ENCODE measurements around the gene SGIP1. TPM values are rescaled to one million over a fixed set of nuclear protein-coding genes. Genes with fewer than 3 reads are reported as not detected.
A peak's percentile ranks its signal among the peaks of the same experiment; 100 is the strongest.

SGIP1 gene
- total RNA-seq, 1 donor from 2014 or later, result 0.79 TPM

DNA sequence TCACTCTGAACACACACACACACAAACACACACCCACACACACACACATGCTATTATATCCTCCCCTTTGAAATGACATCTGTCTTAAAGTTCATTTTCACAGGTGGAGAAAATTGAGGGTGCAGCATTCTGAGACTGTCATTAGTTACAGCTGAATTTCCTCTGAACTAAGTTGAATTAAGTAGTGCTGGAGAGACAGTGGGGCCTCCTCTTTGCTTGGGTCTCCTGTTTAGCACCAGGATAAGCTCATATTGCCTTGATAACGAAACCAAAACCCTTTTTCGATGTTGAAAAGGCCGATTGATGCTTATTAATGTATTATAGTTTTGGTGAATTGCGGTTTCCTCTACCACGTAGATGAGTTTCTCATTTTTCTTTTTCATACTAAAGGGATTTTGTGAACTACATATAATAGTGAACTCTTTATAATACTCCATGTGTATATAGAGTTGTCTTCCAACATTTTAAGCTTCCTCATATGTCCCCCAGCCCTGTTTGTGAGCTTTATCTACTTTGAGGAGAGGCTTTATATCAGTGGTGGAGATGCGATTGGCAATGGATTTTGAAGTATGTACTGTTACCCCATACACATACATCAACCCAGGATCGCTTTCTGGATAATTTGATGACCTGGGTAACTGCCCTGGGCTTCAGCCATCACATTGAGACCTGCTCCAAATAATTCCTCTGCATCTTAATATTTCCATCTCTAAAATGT lies 235.7 kb downstream of the SGIP1 start:
- no peak overlapping the region for H3K4me3 ChIP-seq (ENCODE audit: low read depth, low read length)
- TF ChIP-seq, protein P1, sequence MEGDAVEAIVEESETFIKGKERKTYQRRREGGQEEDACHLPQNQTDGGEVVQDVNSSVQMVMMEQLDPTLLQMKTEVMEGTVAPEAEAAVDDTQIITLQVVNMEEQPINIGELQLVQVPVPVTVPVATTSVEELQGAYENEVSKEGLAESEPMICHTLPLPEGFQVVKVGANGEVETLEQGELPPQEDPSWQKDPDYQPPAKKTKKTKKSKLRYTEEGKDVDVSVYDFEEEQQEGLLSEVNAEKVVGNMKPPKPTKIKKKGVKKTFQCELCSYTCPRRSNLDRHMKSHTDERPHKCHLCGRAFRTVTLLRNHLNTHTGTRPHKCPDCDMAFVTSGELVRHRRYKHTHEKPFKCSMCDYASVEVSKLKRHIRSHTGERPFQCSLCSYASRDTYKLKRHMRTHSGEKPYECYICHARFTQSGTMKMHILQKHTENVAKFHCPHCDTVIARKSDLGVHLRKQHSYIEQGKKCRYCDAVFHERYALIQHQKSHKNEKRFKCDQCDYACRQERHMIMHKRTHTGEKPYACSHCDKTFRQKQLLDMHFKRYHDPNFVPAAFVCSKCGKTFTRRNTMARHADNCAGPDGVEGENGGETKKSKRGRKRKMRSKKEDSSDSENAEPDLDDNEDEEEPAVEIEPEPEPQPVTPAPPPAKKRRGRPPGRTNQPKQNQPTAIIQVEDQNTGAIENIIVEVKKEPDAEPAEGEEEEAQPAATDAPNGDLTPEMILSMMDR (IDR thresholded peaks at IDR 0.05; ENCODE audit: insufficient read depth, low read length, severe bottlenecking), result no peak
- DNase-seq (ENCODE audit: low read depth) (no peak), FAIRE-seq (no peak)
- H3K36me3 ChIP-seq (ENCODE audit: control insufficient read depth, insufficient read depth, low read length), result no peaks in the 10 kb centered on the region
- no peaks in the 10 kb centered on the region for H3K27me3 ChIP-seq (ENCODE audit: control insufficient read depth, insufficient read depth, low read length)

DNA sequence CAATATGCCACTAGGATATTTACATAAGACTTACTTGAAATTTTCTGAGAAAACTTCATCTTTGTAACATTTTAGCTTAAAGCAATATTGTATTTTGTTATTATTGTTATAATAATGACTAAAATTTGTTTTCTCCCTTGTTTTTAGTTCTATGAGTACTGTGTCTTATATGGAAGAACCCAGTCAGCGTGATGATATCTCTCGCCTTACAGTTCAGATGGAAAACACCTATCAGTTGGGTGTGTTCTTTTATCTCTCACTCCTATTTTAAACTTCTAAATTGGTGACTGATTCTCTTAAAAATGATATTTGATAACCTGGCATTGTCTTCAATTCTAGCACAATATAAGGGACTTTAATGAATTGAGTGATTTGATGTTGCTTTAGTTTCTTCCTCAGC lies 236.3 kb downstream of the SGIP1 start:
- Histone ChIP-seq H3K4me3 (ENCODE audit: low read depth, low read length) (no peak overlapping the region), H3K36me3 (ENCODE audit: control insufficient read depth, insufficient read depth, low read length) (no peaks in the 10 kb centered on the region), H3K27me3 (ENCODE audit: control insufficient read depth, insufficient read depth, low read length) (no peaks in the 10 kb centered on the region)
- DNase-seq (ENCODE audit: low read depth) (no peak), FAIRE-seq (no peak)
- TF ChIP-seq, protein P1 (IDR thresholded peaks at IDR 0.05; ENCODE audit: insufficient read depth, low read length, severe bottlenecking), result no peak

DNA sequence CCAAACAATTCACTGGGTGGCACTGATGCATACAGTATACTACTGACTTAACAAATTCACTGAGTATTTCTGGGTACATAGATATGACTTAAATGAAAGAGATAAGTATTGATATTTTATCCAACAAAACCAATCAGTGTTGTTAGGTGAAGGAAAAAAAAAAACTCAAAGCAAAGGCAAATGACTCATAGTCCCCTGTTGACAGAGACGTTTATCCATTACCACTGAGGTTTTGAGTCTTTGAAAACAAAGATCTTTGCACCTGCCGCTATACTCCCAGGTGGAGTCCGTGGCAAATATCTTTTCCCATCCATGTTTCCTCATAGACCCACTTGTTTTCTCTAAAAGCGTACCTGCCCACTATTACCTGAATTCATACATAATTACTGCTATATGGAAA lies 236.7 kb downstream of the SGIP1 start:
- no peak for FAIRE-seq
- no peaks in the 10 kb centered on the region for H3K27me3 ChIP-seq (ENCODE audit: control insufficient read depth, insufficient read depth, low read length)
- no peaks in the 10 kb centered on the region for H3K36me3 ChIP-seq (ENCODE audit: control insufficient read depth, insufficient read depth, low read length)
- TF ChIP-seq, protein P1 (IDR thresholded peaks at IDR 0.05; ENCODE audit: insufficient read depth, low read length, severe bottlenecking), result no peak
- DNase-seq (ENCODE audit: low read depth), result peak; percentile 25
- H3K4me3 ChIP-seq (ENCODE audit: low read depth, low read length), result no peak overlapping the region

DNA sequence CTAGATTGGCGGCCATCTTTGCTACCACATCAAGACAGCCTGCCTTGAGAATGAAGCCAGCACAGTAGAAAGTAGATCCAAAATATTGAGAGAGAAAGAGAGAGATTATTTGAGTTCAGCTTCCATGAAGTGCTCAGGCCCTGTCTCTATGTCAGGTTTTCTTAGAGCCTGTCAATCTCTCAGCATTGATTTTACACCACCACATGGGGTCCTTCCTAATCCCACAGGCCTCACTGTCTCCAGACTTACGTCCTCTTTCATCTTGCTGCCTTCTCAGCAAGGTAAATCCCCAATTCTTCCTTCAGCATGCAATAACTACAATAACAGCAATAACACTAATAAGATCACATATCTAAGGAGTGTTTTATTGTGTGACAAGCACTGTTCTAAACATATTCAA lies 239.3 kb downstream of the SGIP1 start:
- no peak overlapping the region for H3K4me3 ChIP-seq (ENCODE audit: low read depth, low read length)
- no peaks in the 10 kb centered on the region for H3K36me3 ChIP-seq (ENCODE audit: control insufficient read depth, insufficient read depth, low read length)
- TF ChIP-seq, protein P1 (IDR thresholded peaks at IDR 0.05; ENCODE audit: insufficient read depth, low read length, severe bottlenecking), result no peak
- H3K27me3 ChIP-seq (ENCODE audit: control insufficient read depth, insufficient read depth, low read length), result no peaks in the 10 kb centered on the region
- DNase-seq (ENCODE audit: low read depth) (no peak), FAIRE-seq (no peak)

DNA sequence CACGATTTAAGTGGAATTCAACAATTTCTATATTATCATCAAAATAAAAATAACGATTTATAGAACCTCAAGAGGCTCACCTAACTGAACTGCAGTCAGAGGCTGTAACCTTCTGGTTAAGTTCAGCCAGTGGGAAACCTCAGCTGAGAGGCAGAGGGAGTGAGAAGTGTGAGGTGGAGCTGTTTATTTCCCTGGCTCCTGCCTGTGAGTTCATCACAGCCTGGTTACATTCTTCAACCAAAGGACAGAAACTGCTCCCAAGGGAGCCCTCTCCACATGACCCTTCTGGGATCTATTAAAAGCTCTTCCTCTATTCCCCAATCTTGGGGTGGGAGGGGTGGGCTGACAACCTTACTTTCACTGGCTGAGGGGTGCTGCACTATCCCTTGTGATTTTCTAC lies 240.5 kb downstream of the SGIP1 start:
- TF ChIP-seq, protein P1 (IDR thresholded peaks at IDR 0.05; ENCODE audit: insufficient read depth, low read length, severe bottlenecking), result no peak
- no peaks in the 10 kb centered on the region for H3K27me3 ChIP-seq (ENCODE audit: control insufficient read depth, insufficient read depth, low read length)
- no peaks in the 10 kb centered on the region for H3K36me3 ChIP-seq (ENCODE audit: control insufficient read depth, insufficient read depth, low read length)
- DNase-seq (ENCODE audit: low read depth), result no peak
- no peak overlapping the region for H3K4me3 ChIP-seq (ENCODE audit: low read depth, low read length)
- FAIRE-seq, result no peak

DNA sequence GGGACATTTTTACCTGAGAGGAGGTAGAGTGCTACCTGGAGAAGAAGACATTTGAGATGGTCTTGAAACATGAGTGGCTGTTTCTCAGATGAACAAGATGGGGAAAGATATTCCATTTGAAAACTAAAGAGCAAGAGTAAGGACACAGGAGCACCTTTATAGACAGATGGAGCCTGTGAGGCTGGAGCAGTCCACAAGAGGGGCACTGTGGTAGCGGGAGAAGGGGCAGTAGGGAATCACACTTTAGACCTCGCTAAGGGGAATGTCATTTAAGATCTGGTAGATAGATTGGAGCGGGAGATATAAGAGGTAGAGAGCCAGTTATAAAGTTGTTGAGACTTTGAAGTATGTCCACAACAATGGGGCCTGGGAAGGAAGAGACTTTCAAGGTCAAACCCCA lies 241.7 kb downstream of the SGIP1 start:
- FAIRE-seq, result no peak
- Histone ChIP-seq H3K4me3 (ENCODE audit: low read depth, low read length) (no peak overlapping the region), H3K27me3 (ENCODE audit: control insufficient read depth, insufficient read depth, low read length) (no peaks in the 10 kb centered on the region), H3K36me3 (ENCODE audit: control insufficient read depth, insufficient read depth, low read length) (no peaks in the 10 kb centered on the region)
- TF ChIP-seq, protein P1 (IDR thresholded peaks at IDR 0.05; ENCODE audit: insufficient read depth, low read length, severe bottlenecking), result no peak
- DNase-seq (ENCODE audit: low read depth), result no peak
